H9 (cell line): ENCODE data around the gene CNBP. TPM values are rescaled to one million over a fixed set of nuclear protein-coding genes. Genes with fewer than 3 reads are reported as not detected.

Experiments used
- DNase-seq: peaks from one replicate; pipeline ENCODE4 v3.0.0-alpha.2; 2017
- H2AFZ ChIP-seq: one replicate; pipeline ENCODE4 v1.6.1; 2013; ENCODE audit warnings: mild to moderate bottlenecking, low read length, control low read depth, moderate library complexity
- H2AK5ac ChIP-seq: 2 replicates; pipeline ENCODE4 v1.6.1; 2013; ENCODE audit warnings: low read length, control low read depth, mixed read lengths; ENCODE audit not compliant: insufficient read length
- H2BK120ac ChIP-seq: one replicate; pipeline ENCODE4 v1.6.1; 2013; ENCODE audit warnings: low read depth, mild to moderate bottlenecking, low read length, control low read depth, inconsistent platforms; ENCODE audit not compliant: poor library complexity, severe bottlenecking
- H2BK12ac ChIP-seq: 2 replicates; pipeline ENCODE4 v1.6.1; 2013; ENCODE audit warnings: low read length, control low read depth, mixed read lengths, low read depth; ENCODE audit not compliant: insufficient read length
- H2BK15ac ChIP-seq: 2 replicates; pipeline ENCODE4 v1.6.1; 2013; ENCODE audit warnings: low read depth, low read length, control low read depth
- H2BK20ac ChIP-seq: one replicate; pipeline ENCODE4 v1.6.1; 2013; ENCODE audit warnings: low read depth, mild to moderate bottlenecking, low read length, control low read depth, inconsistent platforms; ENCODE audit not compliant: poor library complexity, severe bottlenecking
- H2BK5ac ChIP-seq: 2 replicates; pipeline ENCODE4 v1.6.1; 2013; ENCODE audit warnings: low read length, control low read depth, mixed read lengths; ENCODE audit not compliant: insufficient read length
- H3K14ac ChIP-seq: 2 replicates; pipeline ENCODE4 v1.6.1; 2013; ENCODE audit warnings: low read length, control low read depth; ENCODE audit not compliant: insufficient read depth
- H3K18ac ChIP-seq: 2 replicates; pipeline ENCODE4 v1.6.1; 2013; ENCODE audit warnings: low read depth, mild to moderate bottlenecking, mixed read lengths, low read length, control low read depth; ENCODE audit not compliant: insufficient read length
- H3K23ac ChIP-seq: 2 replicates; pipeline ENCODE4 v1.6.1; 2013; ENCODE audit warnings: low read length, control low read depth, mixed read lengths, low read depth; ENCODE audit not compliant: insufficient read length
- H3K23me2 ChIP-seq: 2 replicates; pipeline ENCODE4 v1.6.1; 2013; ENCODE audit warnings: low read depth, mild to moderate bottlenecking, mixed read lengths, low read length, control low read depth; ENCODE audit not compliant: insufficient read length, poor library complexity, severe bottlenecking
- H3K27ac ChIP-seq: 2 replicates; pipeline ENCODE4 v1.5.1; 2013; ENCODE audit warnings: low read length, control low read depth, mixed read lengths, low read depth; ENCODE audit not compliant: insufficient read length
- H3K27me3 ChIP-seq: 2 replicates; pipeline ENCODE4 v1.6.1; 2013; ENCODE audit warnings: low read length, control low read depth, inconsistent platforms; ENCODE audit not compliant: insufficient read depth
- H3K4ac ChIP-seq: 2 replicates; pipeline ENCODE4 v1.6.1; 2013; ENCODE audit warnings: low read depth, mild to moderate bottlenecking, control low read depth, inconsistent platforms, low read length, moderate library complexity
- H3K4me1 ChIP-seq: 2 replicates; pipeline ENCODE4 v1.6.1; 2013; ENCODE audit warnings: low read length, control low read depth, inconsistent platforms; ENCODE audit not compliant: insufficient read depth
- H3K4me2 ChIP-seq: 2 replicates; pipeline ENCODE4 v1.6.1; 2013; ENCODE audit warnings: low read length, control low read depth, mixed read lengths; ENCODE audit not compliant: insufficient read length, insufficient read depth
- H3K56ac ChIP-seq: 2 replicates; pipeline ENCODE4 v1.6.1; 2013; ENCODE audit warnings: low read depth, mild to moderate bottlenecking, mixed read lengths, low read length, control low read depth; ENCODE audit not compliant: insufficient read length
- H3K79me1 ChIP-seq: 2 replicates; pipeline ENCODE4 v1.6.1; 2013; ENCODE audit warnings: low read depth, mild to moderate bottlenecking, moderate library complexity, low read length, control low read depth, inconsistent platforms; ENCODE audit not compliant: insufficient read depth, poor library complexity, severe bottlenecking
- H3K79me2 ChIP-seq: 2 replicates; pipeline ENCODE4 v1.6.1; 2013; ENCODE audit warnings: low read length, control low read depth, inconsistent platforms; ENCODE audit not compliant: insufficient read depth
- H3K9ac ChIP-seq: 2 replicates; pipeline ENCODE4 v1.6.1; 2013; ENCODE audit warnings: low read length, control low read depth, mixed read lengths; ENCODE audit not compliant: insufficient read length; ENCODE audit errors: extremely low read depth
- H3K9me3 ChIP-seq: one replicate; pipeline ENCODE4 v1.6.1; 2013; ENCODE audit warnings: low read depth, low read length, inconsistent platforms; ENCODE audit not compliant: control insufficient read depth
- H3T11ph ChIP-seq: one replicate; pipeline ENCODE4 v1.6.1; 2013; ENCODE audit warnings: mild to moderate bottlenecking, low read length, control low read depth, inconsistent platforms
- H4K20me1 ChIP-seq: one replicate; pipeline ENCODE4 v1.6.1; 2013; ENCODE audit not compliant: control insufficient read depth, insufficient read length, insufficient read depth
- H4K5ac ChIP-seq: 2 replicates; pipeline ENCODE4 v1.6.1; 2013; ENCODE audit warnings: low read depth, mild to moderate bottlenecking, mixed read lengths, low read length, control low read depth; ENCODE audit not compliant: insufficient read length
- H4K8ac ChIP-seq: replicated peaks from 2 replicates; pipeline ENCODE4 v1.6.1; 2013; ENCODE audit warnings: low read length, control low read depth, mixed read lengths, low read depth; ENCODE audit not compliant: insufficient read length
- H4K91ac ChIP-seq: 2 replicates; pipeline ENCODE4 v1.6.1; 2013; ENCODE audit warnings: low read depth, mild to moderate bottlenecking, moderate library complexity, mixed read lengths, low read length, control low read depth; ENCODE audit not compliant: insufficient read length
- H3K27ac Mint-ChIP-seq, 3 experiments: 2 replicates in 2 of 3; 3 replicates in 1 of 3; pipeline ENCODE4 v1.8.0; 2020 to 2021; ENCODE audit warnings: mixed read lengths in 3 of 3, mild to moderate bottlenecking in 1 of 3, moderate library complexity in 1 of 3
- H3K27me3 Mint-ChIP-seq: 2 replicates; pipeline ENCODE4 v1.8.0; 2021; ENCODE audit warnings: low read depth, mild to moderate bottlenecking, moderate library complexity, mixed read lengths
- H3K36me3 Mint-ChIP-seq, 3 experiments: 2 replicates in 2 of 3; 3 replicates in 1 of 3; pipeline ENCODE4 v1.8.0; 2020 to 2021; ENCODE audit warnings: low read depth in 3 of 3, mixed read lengths in 3 of 3; ENCODE audit not compliant: insufficient read depth in 1 of 3
- H3K4me1 Mint-ChIP-seq, 2 experiments: 2 replicates each; pipeline ENCODE4 v1.8.0; 2020; ENCODE audit warnings: mixed read lengths in 2 of 2
- H3K4me3 Mint-ChIP-seq, 2 experiments: 2 replicates in 1 of 2; 3 replicates in 1 of 2; pipeline ENCODE4 v1.8.0; 2020 to 2021; ENCODE audit warnings: mild to moderate bottlenecking in 2 of 2, mixed read lengths in 2 of 2, moderate library complexity in 1 of 2
- H3K9me3 Mint-ChIP-seq, 2 experiments: 2 replicates in 1 of 2; 3 replicates in 1 of 2; pipeline ENCODE4 v1.8.0; 2020; ENCODE audit warnings: mild to moderate bottlenecking in 2 of 2, mixed read lengths in 2 of 2, moderate library complexity in 1 of 2
- CTCF ChIP-seq: fragments of 200-600 bp; sonication (generic); conservative IDR thresholded peaks from 3 replicates; pipeline ENCODE4 v1.8.0; 2021; ENCODE audit warnings: antibody characterized with exemption, mild to moderate bottlenecking
- WGBS: extraction: QIAGEN DNeasy Blood & Tissue Kit; methylation state at CpG from one replicate; pipeline ENCODE4 v1.1.7; 2013; ENCODE audit warnings: missing lambda C conversion rate, low lambda C conversion rate, mixed read lengths; ENCODE audit not compliant: insufficient read length; ENCODE audit errors: extremely low coverage; 5-methylcytosine and 5-hydroxymethylcytosine counted together
- long read RNA-seq: library from polyadenylated mRNA; unstranded; transcript quantifications from one replicate; pipeline ENCODE4 v2.0.0, GENCODE V29; 2020
- total RNA-seq: library from RNA; stranded (reverse); gene quantifications from 2 replicates; pipeline ENCODE4 v1.2.1, GENCODE V29; 2021

The CNBP gene
- 433 and 443 TPM in 2 replicates for total RNA-seq
- long read RNA-seq, transcript CNBP-204 (5 exons, 1,641 nt): minor isoform, 624 of 4,981 reads
- long read RNA-seq, transcript CNBP-207 (5 exons, 1,626 nt): major isoform, 1,635 of 4,981 reads
- long read RNA-seq, transcript CNBP-201 (5 exons, 1,664 nt): minor isoform, 1,626 of 4,981 reads
- long read RNA-seq, transcript CNBP-208 (5 exons, 1,549 nt): minor isoform, 112 of 4,981 reads
- long read RNA-seq, partial matches to known transcripts: 20 of 4,981 reads
- long read RNA-seq, other reads (novel, unspliced or antisense): 889 of 4,981 reads

- H3K18ac ChIP-seq: peak within 1 kb of the TSS; percentile 96
- H4K20me1 ChIP-seq: no peaks in the 10 kb centered on the region
- H2AFZ ChIP-seq: no peak within 1 kb of the TSS
- H3K56ac ChIP-seq: peak within 1 kb of the TSS; percentile 89
- H4K8ac ChIP-seq: no peak within 1 kb of the TSS
- H3K14ac ChIP-seq: peak within 1 kb of the TSS; percentile 99
- no peak within 1 kb of the TSS for H3K23ac ChIP-seq
- peak within 1 kb of the TSS; percentile 100 for H3K4me2 ChIP-seq
- no peak for TF ChIP-seq CTCF
- H3K4ac ChIP-seq: peak within 1 kb of the TSS; percentile 97
- peak within 1 kb of the TSS; percentile 31 for H2BK12ac ChIP-seq
- no peaks in the 10 kb centered on the region for H3K27me3 ChIP-seq
- no peaks in the 10 kb centered on the region for H3K27me3 Mint-ChIP-seq
- H2BK5ac ChIP-seq: peak within 1 kb of the TSS; percentile 91
- H4K91ac ChIP-seq: peak within 1 kb of the TSS; percentile 99
- H3K9ac ChIP-seq: peak within 1 kb of the TSS; percentile 100
- no peaks in the 10 kb centered on the region for H3K4me1 ChIP-seq
- peak within 1 kb of the TSS; percentile 17 for H2AK5ac ChIP-seq
- H3K4me1 Mint-ChIP-seq: peaks cover 25 to 27% of the 10 kb centered on the region in 2 experiments
- H4K5ac ChIP-seq: peak within 1 kb of the TSS; percentile 99
- peak within 1 kb of the TSS; percentile 94 to 98 for H3K4me3 Mint-ChIP-seq
- no peaks in the 10 kb centered on the region for H3K9me3 Mint-ChIP-seq
- H2BK120ac ChIP-seq: peak within 1 kb of the TSS; percentile 89
- H2BK20ac ChIP-seq: no peak within 1 kb of the TSS
- peak within 1 kb of the TSS; percentile 44 for H3K27ac ChIP-seq
- H3K9me3 ChIP-seq: no peaks in the 10 kb centered on the region
- 0 out of 2 replicates have a peak within 1 kb of the TSS, but pooled peaks have one; percentile 58 for H2BK15ac ChIP-seq
- no CpG with 5 or more reads among the region's 83 CpGs for whole genome bisulfite sequencing
- H3K23me2 ChIP-seq: peaks cover 11% of the 10 kb centered on the region
- H3K79me1 ChIP-seq: no peaks in the 10 kb centered on the region
- peaks cover 23 to 35% (median 33%) of the 10 kb centered on the region in 3 experiments for H3K36me3 Mint-ChIP-seq
- peaks cover 43% of the 10 kb centered on the region for H3K79me2 ChIP-seq
- H3K27ac Mint-ChIP-seq: peak within 1 kb of the TSS; percentile 95 to 100 (median 99)
- peak within 1 kb of the TSS; percentile 54 for H3T11ph ChIP-seq
- peak; percentile 87 for DNase-seq
Observed at GRCh38 chr3:129183569-129184395, at the start of gene CNBP. Gene CNBP (minus strand): TSS chr3:129183896. CDS start chr3:129171757, 12,139 bp downstream.
